G401 (cell line): ENCODE results near the gene PKDCC. TPM values are rescaled to one million over a fixed set of nuclear protein-coding genes. Genes with fewer than 3 reads are reported as not detected.

ENCODE experiments used
- DNase-seq: peaks from one replicate; pipeline ENCODE4 v3.0.0-alpha.2; 2015; ENCODE audit warnings: low spot score
- in situ Hi-C: cut with HindIII; loops from 2 replicates; pipeline ENCODE4 v1.10.0; 2016; ENCODE audit warnings: low sequenced_read_pairs, mixed read lengths
- total RNA-seq: library from RNA; depleted of rRNA; stranded (reverse); fragments of >200 nt; shearing (Covaris generic); gene quantifications from 2 replicates; pipeline ENCODE4 v1.2.3, GENCODE V29; 2014; rRNA removed

Gene PKDCC
- 36.9 and 37.4 TPM in 2 replicates for total RNA-seq

GRCh38 chr2:42047488-42048298 lies at the start of gene PKDCC:
TSS of gene PKDCC (plus strand) at chr2:42048021. CDS start at chr2:42048200, 179 bp downstream.
- in situ Hi-C loops: no loop called here
- peak; percentile 32 for DNase-seq

GRCh38 chr2:41998186-41999127 lies 49.4 kb upstream of the PKDCC start:
- in situ Hi-C loops: no loop called here

DNA sequence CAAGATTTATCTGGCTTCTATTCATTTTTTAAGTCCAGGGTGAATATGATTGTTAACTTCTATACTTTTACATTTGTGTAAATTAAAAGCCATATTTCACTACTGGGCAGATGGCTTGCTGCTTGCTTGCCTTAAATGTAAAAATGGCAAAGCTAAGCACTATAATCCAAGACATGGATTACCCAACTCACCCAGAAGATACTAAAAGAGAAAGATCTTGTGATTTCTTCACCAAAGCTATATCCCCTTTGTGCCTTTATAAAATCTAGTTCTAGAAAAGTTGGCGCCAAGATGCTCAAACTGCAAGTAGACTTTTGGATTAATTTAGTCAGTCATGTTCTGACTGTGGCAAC lies 48.7 kb upstream of the PKDCC start:
- DNase-seq: no peak
- in situ Hi-C loops: no loop called here

More at GRCh38 chr2:41998186-41999127, 49.4 kb upstream of the PKDCC start:
- no peak for DNase-seq

DNA sequence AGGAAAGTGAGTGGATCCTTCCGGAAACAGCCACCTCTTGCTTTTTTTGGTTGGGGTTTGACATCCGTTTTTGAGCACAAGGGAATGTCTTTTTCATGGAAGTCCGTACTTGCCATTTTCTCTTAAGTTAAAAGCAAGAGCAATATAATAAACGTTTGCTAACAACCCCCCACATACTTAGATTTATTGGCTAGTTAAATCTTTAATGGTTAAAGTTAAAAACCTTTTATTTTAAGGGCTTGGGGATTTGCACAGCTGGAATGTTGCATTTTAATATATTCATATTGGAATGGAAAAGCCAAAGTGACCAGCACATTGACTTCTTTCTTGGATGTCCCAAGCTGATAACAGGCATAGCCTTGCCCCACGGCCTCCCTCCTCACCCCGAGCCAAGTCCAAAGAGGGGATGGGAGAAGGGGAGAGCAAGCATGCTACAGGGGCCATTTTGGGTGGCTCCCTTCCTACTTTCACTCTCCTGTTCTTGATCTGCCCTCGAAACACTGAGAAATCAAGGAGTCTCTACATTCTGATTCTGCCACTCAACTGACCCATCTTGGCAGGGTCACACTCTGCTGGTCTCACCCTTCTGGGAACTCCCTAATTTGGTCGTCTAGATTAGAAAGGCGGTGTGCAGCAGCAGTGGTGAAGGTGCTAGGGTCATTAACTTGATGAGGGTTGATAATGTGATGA lies 48.1 kb upstream of the PKDCC start:
- DNase-seq: no peak
- in situ Hi-C loops: no loop called here

DNA sequence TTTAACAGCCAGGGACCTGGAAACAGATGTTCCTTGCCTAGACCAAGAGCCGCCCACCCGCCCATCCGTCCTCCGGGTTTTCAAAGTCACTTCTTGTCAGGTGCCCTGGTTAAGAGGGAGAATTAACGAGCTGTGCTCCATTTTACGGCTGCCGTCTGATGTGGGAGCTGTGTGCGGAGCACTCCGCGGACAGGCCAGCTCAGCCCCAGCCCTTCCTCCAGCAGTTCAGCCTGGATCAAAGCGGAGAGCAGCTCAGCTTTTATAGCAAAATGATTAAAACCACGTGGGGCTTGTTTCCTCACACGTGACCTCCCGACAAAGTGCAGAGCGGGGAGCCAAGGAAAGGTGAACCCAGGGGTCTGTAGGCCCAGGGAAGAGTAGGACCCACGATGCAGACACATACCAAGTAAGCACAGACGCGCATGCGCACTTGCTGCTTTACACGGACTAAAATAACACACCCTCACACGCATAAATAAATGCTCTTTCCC lies 46.1 kb upstream of the PKDCC start:
- DNase-seq: no peak
- in situ Hi-C loops: no loop called here

DNA sequence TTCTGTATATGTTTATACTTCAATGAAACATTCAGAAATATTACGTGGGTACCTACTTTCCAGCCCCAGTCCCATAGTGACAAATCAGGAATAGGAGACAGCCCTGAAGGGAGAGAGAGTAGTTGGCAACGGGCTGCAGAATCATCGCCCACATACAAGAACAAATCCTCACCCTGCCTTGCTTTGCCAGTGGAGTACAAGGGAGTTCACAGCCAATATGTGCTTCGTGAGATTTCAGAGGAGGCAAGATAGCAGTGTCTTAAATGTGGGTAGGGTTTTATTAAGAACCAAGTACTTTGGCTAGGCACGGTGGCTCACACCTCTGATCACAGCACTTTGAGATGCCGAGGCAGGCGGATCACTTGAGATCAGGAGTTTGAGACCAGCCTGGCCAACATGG lies 40.3 kb upstream of the PKDCC start:
- no peak for DNase-seq
- in situ Hi-C loops: no loop called here

DNA sequence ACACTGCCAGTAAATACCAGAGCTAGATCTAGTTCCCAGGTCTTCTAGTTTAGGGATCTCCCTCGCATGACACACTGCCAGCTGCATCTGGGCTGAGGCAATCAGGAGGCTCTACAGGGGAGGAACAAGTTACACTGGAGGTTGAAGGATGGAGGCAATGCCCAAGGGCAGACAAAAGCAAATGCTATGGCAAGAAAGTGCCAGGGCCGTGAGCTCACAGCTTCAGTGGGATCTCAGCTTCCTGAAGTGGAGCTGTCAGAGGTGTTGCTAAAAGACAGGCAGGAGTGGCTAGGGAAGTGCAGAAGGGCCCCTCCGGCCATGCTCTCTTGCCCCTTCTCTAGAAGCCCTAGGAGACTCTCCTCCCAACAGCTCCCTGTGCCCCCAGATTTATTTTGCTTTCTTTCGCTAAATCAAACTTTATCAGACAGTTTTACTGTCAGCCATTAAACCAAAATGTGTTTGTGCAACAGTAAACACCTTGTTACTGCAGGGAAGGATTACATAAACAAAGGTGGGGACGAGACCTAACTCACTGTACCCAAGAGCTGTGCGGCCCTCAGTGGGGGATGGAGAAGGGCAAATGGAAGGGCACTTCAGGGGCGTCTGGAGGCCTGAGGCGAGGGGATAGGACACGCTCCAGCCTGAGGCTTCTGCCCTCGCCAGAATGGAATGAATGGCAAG lies 39.4 kb upstream of the PKDCC start:
- no peak for DNase-seq
- in situ Hi-C loops: no loop called here

DNA sequence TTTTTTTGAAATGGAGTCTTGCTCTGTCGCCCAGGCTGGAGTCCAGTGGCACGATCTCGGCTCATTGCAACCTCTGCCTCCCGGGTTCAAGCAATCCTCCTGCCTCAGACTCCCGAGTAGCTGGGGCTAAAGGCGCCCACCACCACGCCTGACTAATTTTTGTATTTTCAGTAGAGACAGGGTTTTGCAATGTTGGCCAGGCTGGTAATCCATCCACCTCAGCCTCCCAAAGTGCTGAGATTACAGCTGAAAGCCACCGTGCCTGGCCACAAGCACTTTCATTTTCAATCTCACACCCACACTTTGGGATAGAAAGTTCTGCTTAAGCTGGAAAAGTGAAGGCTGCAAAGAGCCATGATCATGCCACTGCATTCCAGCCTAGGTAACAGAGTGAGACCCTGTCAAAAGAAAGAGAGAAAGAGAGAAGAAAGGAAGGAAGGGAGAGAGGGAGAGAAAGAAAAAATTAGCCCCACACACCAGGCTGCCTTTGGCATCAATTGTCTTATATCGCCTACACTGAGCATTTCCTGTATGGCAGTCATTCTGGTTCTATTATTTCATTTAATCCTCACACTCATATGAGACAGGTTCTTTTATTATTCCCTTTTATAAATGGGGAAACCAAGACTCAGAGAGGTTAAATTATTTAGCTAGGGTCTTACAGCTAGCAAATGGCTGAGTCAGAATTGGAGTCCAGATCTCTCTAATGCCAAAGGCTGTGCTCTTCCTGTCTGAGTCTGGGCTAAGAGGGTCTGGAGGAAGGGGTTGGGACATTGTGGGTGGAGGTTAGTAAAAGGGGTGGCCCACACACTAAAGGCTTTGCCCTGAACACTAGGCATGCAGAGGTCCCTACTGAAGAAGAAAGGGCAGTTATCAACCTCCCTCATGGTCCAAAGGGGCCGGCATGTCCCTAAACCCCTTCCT lies 37.9 kb upstream of the PKDCC start:
- DNase-seq: no peak
- in situ Hi-C loops: no loop called here

GRCh38 chr2:42010743-42011298 lies 37.0 kb upstream of the PKDCC start:
- in situ Hi-C loops: no loop called here
- DNase-seq: no peak

DNA sequence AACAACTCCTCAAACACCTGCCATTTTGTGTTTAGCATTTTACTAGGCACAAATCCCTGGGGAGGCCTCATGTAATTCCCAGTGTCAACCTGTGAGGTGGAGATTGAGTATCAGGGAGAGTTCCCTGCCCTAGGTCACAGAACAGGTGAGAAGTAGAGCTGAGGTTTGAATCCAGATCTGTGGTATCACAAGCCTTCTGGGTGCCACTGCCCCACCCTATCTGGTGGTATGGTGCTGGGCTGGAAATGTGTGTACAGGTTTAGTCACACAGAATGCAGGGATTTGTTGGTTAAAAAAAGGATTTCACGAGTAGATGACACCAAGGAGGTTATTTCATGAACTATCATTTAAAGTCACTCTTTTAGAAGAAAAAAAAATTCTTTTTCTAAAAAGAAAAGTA lies 35.7 kb upstream of the PKDCC start:
- DNase-seq: no peak
- in situ Hi-C loops: no loop called here

DNA sequence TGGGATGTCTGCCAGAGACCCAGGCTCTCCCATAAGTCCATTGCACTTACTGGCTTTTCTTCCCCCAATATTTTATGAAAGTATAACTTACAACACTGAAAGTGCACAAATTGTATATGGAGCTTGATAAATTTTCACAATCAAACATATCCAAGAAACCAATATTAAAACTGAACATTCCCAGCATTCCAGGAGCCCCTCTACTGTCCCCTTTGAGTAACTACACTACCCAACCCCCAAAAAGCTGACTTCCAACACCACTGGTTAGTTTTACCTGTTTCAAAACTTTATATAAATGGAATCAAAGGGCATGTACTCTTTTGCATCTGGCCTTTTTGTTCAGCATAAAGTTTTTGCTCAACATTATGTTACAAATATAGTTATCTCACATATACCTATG lies 35.2 kb upstream of the PKDCC start:
- in situ Hi-C loops: no loop called here

GRCh38 chr2:42013409-42013808 lies 34.4 kb upstream of the PKDCC start:
- in situ Hi-C loops: no loop called here
- no peak for DNase-seq

More for the DNA sequence above, 35.2 kb upstream of the PKDCC start:
- DNase-seq: no peak

DNA sequence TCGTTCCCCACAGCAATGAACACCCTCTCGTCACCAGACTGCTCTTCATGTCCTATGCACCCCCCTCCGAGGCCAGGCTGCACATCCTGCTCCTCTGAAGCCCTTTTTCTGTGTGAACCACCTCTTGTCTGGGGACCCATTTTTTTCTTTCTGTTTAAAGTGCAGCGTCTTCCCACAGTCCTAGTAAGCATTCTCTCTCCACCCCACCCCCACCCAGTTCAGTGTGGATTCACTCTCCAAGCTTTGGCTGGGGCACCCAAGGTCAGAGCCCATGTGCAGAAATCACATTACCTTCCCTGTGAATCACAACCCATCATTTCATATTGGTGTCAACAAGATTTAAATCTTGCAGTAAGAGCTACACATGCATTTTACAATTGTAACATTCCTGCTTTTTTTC lies 26.4 kb upstream of the PKDCC start:
- in situ Hi-C loops: no loop called here
- no peak for DNase-seq

- in situ Hi-C loops: no loop called here
- DNase-seq: no peak
Observed at GRCh38 chr2:42025151-42025582, 22.7 kb upstream of the PKDCC start.

GRCh38 chr2:42026272-42026671 lies 21.5 kb upstream of the PKDCC start:
- DNase-seq: no peak
- in situ Hi-C loops: no loop called here

DNA sequence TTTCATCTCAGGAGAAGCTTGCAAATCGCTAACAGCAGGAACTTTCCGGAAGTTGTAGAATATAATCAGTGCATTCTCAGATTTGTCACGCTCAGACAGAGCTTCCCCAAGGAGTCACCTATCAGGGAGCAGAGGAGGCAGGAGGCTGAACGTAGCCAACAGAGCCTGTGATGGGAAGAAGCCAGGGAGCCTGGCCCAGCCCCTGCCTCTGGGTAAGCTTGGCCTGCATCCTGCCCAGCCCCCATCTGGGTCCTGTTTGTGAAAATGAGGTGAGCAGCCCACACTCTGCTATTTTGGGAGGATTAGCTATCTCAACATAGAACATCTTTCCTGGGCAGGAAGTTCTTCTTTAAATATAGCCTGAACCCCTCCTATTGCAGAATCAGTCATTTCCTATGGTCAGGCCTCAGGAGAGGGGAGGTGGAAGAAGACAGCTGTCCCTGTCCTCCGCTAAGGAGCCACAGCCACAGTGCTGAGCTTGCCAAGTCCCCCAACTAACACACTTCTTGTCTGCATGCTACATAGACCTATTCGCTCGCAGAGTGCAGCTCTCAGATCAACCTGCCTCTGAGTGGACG lies 19.2 kb upstream of the PKDCC start:
- in situ Hi-C loops: no loop called here

DNA sequence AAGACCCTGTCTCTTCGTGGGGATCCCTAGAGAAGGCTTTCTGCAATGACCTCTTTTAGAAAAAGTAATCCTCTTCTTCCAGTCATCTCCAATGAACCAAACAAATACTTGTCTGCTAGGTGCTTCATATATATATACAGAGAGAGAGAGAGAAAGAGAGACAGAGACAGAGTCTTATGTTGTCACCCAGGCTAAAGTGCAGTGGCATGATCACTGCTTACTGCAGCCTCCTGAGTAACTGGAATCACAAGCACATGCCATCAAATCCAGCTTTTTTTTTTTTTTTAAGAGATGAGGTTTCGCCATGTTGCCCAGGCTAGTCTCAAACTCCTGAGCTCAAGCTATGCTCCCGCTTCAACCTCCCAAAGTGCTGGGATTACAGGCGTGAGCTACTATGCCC lies 18.6 kb upstream of the PKDCC start:
- in situ Hi-C loops: no loop called here
- no peak for DNase-seq

More for the DNA sequence above, 19.2 kb upstream of the PKDCC start:
- no peak for DNase-seq
